Cerebellar nuclear complex (tissue), 1 donor: ENCODE data around the gene PLPPR1.
"Not testable (repeated sequence)": the region's sequence is repeated elsewhere in the genome, so short reads cannot be mapped to it uniquely, and the experiment has no call there.

Source experiments
- DNase-seq, 2 experiments: peaks; one replicate each; lab custom pipeline; 2025; lab: John Stamatoyannopoulos, UW

Gene PLPPR1

GRCh38 chr9:101121836-101122399, 93.4 kb downstream of the PLPPR1 start:
- no peak for DNase-seq

GRCh38 chr9:101126556-101126955, 98.0 kb downstream of the PLPPR1 start:
- DNase-seq: no peak

- DNase-seq: not testable (repeated sequence)
These were observed 98.8 kb downstream of the PLPPR1 start for GRCh38 chr9:101127369-101127768.

- DNase-seq: no peak
These were observed 100.1 kb downstream of the PLPPR1 start for GRCh38 chr9:101128623-101129022.

GRCh38 chr9:101130054-101130453, 101.5 kb downstream of the PLPPR1 start:
- no peak for DNase-seq

- no peak for DNase-seq
These were observed 102.8 kb downstream of the PLPPR1 start for GRCh38 chr9:101131326-101131725.

GRCh38 chr9:101132801-101133200, 104.3 kb downstream of the PLPPR1 start:
- DNase-seq: no peak

- DNase-seq: no peak
These were observed 110.0 kb downstream of the PLPPR1 start for GRCh38 chr9:101138509-101138908.

- DNase-seq: no peak
These were observed 110.6 kb downstream of the PLPPR1 start for GRCh38 chr9:101139082-101139481.

- DNase-seq: no peak
These were observed 112.2 kb downstream of the PLPPR1 start for GRCh38 chr9:101140764-101141163.

- DNase-seq: no peak
These were observed 118.0 kb downstream of the PLPPR1 start for GRCh38 chr9:101146508-101146907.

- no peak for DNase-seq
These were observed 119.8 kb downstream of the PLPPR1 start for GRCh38 chr9:101148344-101148743.

- no peak for DNase-seq
These were observed 129.8 kb downstream of the PLPPR1 start for GRCh38 chr9:101158361-101158760.

- no peak for DNase-seq
These were observed 133.7 kb downstream of the PLPPR1 start for GRCh38 chr9:101162231-101162630.

GRCh38 chr9:101165131-101165530, 136.6 kb downstream of the PLPPR1 start:
- no peak for DNase-seq

GRCh38 chr9:101167490-101168134, 139.1 kb downstream of the PLPPR1 start:
- no peak for DNase-seq

- no peak for DNase-seq
These were observed 144.1 kb downstream of the PLPPR1 start for GRCh38 chr9:101172616-101173015.

GRCh38 chr9:101173907-101174306, 145.4 kb downstream of the PLPPR1 start:
- no peak for DNase-seq

GRCh38 chr9:101176384-101176783, 147.9 kb downstream of the PLPPR1 start:
- no peak for DNase-seq

- DNase-seq: no peak
These were observed 156.3 kb downstream of the PLPPR1 start for GRCh38 chr9:101184813-101185278.

GRCh38 chr9:101191723-101192122, 163.2 kb downstream of the PLPPR1 start:
- DNase-seq: no peak

GRCh38 chr9:101197026-101197425, 168.5 kb downstream of the PLPPR1 start:
- no peak for DNase-seq

- DNase-seq: no peak
These were observed 172.3 kb downstream of the PLPPR1 start for GRCh38 chr9:101200852-101201251.

GRCh38 chr9:101201630-101202029, 173.1 kb downstream of the PLPPR1 start:
- no peak for DNase-seq
